GM19099 (cell line): Measurements from ENCODE around the gene MEA1.

Experiments
- POLR2A ChIP-seq: IDR thresholded peaks from 3 replicates; pipeline ENCODE4 v1.6.1; 2011; ENCODE audit warnings: low read depth; ENCODE audit not compliant: insufficient read length; ENCODE audit errors: extremely low read depth

MEA1 gene

DNA sequence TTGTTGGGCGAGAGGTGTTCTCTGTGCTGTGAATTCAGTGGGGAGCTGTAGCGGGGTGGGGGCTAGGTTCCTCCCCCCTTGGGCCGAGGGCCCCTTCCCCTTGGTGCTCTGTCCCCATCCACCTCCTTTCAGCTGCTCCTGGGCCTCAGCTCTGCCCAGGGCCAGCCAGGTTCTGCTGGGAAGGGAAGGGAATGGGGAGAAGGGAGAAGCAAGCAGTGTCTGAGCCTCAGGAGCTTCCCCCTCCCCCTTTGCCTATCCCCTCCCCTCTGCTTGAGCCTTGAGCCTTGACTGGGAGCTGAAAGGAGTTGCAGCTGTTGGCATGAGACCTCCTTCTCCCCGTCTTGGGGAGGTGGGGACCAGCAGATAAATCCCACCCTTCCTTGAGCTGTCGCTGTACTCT, 7.1 kb upstream of the MEA1 start:
- no peak for TF ChIP-seq POLR2A

DNA sequence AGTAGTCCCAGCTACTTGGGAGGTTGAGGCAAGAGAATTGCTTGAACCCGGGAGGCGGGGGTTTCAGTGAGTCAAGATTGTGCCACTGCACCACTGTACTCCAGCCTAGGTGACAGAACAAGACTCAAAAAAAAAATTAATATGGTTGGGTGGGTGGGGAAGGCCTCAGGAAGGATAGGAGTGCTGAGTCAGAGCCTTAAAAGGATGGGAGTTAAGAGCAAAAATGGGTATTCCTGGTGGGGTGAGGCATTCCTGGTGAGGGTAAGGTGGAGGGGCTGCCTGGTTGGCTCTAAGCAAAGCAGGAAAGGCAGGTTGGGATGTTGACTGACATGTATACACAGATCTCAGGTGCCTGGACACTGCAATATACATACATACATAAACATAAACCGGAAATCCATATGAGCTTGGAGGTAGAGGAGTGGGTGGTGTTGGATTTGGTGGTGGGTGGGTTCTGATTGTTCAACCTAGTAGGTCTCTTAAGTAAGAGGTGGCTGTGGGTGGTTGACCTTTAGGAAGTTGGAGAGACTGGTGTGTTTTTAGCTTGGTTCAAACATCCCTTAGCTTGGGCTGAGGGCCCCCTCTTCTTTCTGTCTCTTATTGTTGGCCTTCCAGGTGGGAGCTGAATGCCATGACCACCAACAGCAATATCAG, 6.4 kb upstream of the MEA1 start:
- TF ChIP-seq POLR2A, result no peak

DNA sequence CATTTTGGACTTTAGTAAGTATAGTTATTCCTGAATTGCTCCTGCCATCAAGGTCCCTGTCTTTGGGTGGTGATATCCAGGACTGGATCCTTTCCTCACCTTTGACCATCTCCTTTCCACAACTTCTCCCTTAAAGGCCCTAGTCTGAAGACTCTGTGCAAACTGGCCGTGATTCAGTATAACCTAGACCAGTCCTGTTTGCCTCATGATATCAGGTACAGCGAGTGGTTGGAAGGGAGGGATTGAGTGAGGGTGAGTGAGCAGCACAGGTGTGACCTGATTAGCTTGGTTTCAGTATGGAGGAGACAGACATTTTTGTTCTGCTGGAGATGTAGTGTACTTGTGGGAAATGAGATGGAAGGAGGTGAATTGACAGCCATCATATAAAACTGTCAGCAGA, 5.4 kb upstream of the MEA1 start:
- TF ChIP-seq POLR2A, result no peak

DNA sequence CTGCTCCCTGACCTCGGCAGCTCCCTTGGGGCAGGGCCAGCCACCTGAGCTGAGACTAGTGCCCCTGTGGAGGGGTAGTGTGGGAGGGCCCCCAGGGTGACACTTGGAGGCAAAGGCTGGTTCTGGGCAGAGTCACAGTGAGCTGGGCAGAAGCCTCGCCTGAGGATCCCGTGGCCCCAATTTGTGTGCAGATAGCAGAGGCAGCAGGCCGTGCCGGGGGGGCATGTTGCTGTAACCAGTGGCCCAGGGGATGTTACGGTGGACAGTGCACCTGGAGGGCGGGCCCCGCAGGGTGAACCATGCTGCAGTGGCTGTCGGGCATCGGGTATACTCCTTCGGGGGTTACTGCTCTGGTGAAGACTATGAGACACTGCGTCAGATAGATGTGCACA, 3.2 kb upstream of the MEA1 start:
- no peak for TF ChIP-seq POLR2A

DNA sequence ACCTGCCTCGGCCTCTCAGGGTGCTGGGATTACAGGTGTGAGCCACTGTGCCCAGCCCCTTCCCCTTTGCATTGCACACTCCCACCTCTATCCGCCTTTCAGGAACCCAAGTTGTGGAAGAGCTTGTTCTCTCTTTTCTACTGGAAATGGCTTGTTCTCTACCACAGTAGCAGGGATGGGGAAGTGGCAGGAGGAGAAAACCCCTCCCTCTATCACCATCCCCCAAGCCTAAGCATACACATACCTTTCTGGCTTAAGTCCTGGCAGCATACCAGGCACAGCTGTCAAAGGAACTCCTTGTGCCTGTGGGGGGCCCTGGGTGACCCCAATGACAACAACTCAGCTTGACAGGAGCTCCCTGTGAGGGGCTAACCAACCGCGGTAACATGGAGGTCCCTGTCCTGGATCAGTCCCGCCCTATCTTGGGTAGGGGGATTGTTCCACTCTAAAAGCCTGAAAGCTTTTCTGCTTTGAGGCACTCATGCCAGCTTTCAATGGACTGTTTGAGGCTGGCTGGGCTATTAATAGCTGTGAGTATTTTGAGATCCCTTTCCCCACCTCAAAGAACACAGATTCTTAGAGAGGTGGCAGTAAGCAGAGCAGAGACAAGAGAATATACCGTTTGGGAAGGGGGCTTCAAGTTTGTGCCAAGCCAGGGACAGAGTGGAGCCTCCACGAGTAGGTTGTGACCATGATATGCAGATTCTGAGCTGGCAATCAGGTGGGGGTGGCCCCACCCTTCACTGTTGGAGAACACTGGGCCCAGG, 2.6 kb upstream of the MEA1 start:
- no peak for TF ChIP-seq POLR2A

- TF ChIP-seq POLR2A, result no peak
Observed at GRCh38 chr6:43014434-43014909, 726 bp upstream of the MEA1 start.

GRCh38 chr6:43013097-43013842, 476 bp downstream of the MEA1 start:
- no peak for TF ChIP-seq POLR2A

DNA sequence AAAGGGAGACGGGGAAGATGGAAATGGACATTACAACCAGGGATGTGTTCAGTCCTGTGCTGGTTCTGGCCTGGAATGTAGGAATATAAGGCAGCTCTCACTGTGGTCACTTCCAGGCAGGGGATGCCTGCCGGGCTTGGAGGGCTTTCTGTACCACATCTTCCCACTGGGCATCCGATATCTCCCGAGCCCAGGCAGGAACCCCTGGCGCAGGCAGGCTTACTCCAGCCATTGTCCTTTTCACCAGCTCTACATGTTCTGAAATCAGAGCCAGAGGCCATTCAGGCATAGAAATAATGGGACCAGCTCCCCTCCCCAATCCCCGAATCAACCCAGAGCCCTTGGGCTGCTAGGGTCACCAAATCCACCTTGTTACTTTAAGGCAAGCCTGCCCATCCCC, 1.4 kb downstream of the MEA1 start:
- no peak for TF ChIP-seq POLR2A

GRCh38 chr6:43011207-43011606, 2.5 kb downstream of the MEA1 start:
- no peak for TF ChIP-seq POLR2A

DNA sequence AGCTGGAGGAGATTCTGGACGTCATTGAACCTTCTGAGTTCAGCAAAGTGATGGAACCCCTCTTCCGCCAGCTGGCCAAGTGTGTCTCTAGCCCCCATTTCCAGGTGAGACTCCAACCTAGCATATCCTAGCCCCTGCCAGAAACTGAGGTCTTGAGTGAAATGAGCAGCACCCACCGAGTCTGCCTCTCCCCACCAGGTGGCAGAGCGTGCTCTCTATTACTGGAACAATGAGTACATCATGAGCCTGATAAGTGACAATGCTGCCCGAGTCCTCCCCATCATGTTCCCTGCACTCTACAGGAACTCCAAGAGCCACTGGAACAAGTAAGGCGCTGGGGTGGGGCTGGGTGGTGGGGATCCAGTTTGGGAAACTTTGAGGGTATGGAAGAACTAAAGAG, 4.6 kb downstream of the MEA1 start:
- TF ChIP-seq POLR2A, result no peak

GRCh38 chr6:43007126-43007525, 6.6 kb downstream of the MEA1 start:
- no peak for TF ChIP-seq POLR2A

- no peak for TF ChIP-seq POLR2A
Observed at GRCh38 chr6:43006251-43006650, 7.5 kb downstream of the MEA1 start.

DNA sequence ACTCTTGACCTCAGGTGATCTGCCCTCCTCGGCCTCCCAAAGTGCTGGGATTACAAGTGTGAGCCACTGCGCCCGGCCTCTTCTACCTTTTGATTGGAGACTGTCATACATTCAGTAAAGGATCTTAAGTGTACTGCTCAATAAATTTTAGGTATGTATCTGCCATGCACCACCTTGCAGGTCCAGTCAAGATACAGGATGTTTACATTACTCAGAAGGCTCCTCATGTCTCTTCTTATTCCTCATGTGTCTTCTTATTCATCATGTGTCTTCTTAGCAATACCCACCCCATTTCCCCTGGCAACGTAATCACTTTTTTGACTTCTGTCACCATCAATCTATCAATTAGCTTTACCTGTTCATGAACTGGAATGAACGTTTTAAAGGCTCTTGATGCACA, 7.9 kb downstream of the MEA1 start:
- no peak for TF ChIP-seq POLR2A

DNA sequence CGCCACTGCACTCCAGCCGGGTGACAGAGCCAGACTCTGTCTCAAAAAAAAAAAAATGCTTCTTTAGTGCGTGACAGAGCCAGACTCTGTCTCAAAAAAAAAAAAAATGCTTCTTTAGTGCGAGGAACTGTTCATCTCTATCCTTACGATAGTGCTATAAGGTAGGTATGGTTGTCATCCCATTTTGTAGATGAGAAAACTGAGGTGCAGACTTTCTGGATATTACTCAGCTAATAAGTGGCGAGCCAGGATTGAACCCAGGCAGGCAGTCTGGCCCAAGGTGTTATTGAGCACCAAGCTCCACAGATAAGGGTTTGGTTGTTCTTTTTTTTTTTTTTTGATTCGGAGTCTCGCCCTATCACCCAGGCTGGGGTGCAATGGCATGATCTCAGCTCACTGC, 11.9 kb downstream of the MEA1 start:
- no peak for TF ChIP-seq POLR2A

- TF ChIP-seq POLR2A, result no peak
Observed at GRCh38 chr6:42996513-42996912, 17.2 kb downstream of the MEA1 start.

GRCh38 chr6:42993445-42993844, 20.3 kb downstream of the MEA1 start:
- TF ChIP-seq POLR2A, result no peak
